GM18526 (cell line): Measurements from ENCODE around the gene RNF175.

ENCODE experiments used
- POLR2A ChIP-seq: IDR thresholded peaks from 3 replicates; pipeline ENCODE4 v1.6.1; 2011; ENCODE audit not compliant: insufficient read length; ENCODE audit errors: extremely low read depth

RNF175 gene

DNA sequence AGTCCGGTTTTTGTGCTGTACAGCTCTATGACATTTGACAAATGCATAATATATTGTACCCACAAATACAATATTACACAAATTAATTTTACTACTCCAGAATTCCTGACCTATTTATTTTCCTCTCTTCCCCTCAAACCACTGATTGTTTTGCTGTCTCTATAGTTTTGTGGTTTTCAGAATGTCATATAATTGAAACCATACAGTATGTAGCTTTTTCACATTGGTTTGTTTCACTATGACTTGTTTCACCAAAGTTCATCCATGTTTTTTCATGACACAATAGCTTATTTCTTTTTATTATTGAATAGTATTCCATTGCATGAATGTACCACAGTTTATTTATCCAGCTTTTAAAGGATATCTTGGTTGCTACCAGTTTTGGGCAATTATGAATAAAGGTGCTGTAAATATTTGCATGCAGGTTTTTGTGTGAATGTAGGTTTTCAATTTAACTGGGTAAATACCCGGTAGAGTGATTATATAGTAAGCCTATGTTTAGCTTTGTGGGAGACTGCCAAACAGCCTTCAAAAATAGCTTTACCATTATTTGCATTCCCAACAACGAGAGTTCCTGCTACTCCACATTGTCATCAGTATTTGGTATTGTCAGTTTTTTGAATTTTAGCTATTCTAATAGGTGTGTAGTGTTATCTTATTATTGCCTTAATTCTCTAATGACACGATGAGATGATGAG lies 25.9 kb downstream of the RNF175 start:
- no peak for TF ChIP-seq POLR2A

DNA sequence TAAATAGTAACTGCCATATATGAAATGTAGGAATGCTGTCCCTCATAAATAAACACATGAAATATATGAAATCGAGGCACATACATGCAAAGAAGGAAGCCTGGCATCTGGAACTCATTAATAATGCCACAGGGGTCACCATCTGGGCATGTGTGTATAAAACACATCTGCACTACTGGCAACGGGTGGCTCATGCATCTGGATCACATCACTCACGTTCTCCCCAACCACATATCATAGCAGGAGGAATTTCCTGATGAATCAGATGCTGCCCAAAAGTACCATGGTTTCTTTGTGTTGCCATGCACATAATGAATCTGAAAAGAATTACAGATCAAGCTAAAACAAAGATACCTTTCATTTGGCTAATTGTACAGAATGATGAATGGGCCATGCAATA lies 28.6 kb downstream of the RNF175 start:
- no peak for TF ChIP-seq POLR2A

DNA sequence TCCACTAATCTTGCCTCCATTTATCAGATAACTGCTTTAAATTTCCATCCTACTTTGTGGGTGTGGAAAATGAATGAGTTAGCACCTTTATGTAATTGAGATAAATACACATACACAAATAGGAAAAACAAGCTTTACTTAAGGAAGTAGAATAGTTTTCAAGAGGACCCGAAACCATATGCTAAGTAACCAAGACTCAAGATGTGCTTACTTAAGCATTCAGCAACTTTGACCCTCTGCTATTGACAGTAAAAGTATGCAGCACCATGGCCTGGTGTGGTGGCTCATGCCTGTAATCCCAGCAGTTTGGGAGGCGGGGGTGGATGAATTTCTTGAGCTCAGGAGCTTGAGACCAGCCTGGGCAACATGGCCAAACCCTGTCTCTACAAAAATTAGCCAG lies 29.9 kb downstream of the RNF175 start:
- no peak for TF ChIP-seq POLR2A

DNA sequence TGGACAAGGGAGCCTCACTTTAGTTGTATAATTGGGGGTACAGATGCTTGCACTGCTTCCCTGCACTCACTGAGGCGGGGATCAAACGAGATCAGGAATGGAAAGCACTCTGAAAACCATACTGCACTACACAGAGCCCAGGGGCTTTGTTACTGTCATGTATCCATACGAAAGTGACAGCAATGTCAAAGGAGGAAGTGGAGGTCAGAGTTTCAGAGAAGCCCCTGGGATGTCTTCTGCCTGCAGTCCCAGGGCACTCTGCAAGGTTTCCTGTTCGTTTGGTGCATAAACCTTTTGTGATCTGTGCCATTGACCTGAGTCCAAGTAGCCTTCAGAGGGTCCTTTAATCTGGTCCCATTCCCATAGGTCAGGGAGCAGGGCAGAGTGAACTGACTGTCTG lies 31.2 kb downstream of the RNF175 start:
- no peak for TF ChIP-seq POLR2A

DNA sequence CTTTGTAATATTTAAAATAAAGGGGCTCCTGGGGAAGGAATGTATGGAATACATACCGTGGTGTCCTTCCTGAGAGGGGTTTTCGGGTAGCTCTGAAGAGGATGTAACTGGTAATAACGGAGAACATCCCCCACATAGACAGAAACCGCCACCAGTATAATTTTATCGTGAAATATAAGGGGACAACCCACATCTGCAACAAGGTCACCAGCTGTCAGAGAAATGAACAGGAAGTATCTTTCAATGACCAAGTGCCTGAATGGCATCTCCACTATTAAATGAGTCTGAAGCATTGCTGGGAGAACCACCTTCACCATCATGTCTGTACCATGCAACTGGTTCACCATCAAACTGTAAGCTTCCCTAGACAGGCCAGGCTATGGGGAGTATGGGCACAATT lies 31.7 kb downstream of the RNF175 start:
- TF ChIP-seq POLR2A = no peak

DNA sequence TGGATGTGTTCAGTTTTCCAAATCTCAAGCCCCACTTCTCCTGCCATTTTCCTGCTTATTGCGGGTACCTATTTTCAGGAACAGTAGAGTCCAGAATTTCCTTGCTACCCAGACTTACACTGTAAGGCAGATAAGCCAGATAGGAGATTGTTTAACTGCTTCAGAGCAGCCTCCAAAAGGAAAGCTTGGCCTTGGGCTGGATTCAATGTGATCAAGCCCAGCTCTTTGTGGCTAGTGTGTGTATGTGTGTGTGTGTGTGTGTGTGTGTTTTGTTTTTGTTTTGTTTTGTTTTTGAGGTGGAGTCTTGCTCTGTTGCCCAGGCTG lies 34.0 kb downstream of the RNF175 start:
- TF ChIP-seq POLR2A = no peak

DNA sequence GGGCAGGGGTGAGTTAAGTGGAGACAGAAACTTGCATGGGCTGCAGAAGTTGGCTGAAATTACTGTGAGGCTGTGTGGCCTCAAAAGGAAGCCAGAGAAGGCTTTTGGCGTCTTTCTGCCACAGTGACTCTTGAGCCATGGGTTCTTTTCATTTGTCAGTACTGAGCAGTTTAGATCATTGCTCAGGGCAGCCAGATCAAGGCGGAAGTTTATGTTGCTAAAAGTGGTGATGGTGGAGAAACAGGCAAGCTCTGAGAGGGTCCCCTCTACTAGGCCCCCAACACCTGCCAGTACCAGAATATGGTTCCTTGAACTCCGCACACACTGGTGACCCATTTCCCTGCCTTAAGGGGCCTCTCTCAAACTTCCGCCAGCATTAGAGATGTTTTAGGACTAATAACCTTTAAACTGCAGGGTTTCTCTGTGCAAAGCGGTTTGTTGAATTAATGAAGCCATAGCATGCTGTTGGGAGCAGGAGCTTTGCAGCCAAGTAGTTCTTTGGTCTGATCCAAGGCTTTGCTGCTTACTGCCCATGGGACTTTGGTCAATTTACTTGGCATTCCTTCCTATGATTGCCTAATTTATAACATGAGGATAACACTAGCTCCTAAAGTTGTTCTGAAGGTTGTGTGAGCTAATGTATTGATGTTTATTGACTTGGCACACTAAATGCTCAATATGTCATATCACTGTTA lies 34.5 kb downstream of the RNF175 start:
- TF ChIP-seq POLR2A = no peak

DNA sequence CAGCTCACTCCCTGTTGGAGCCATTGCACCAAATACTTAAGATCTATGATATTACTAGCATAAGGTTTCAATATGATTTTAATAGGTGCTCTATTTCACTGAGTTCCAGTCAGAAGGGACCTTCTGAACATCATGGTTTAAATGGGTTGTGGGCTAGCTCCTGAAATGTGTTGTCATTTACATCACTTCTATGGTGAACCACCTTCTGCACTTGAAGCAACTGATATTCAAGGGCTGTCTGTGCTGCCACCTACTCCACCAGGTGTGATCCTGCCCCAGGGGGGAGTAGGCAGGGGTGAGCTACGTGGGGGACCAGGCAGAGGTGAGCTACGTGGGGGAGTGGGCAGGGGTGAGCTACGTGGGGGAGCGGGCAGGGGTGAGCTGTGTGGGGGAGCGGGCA lies 35.2 kb downstream of the RNF175 start:
- TF ChIP-seq POLR2A = no peak

DNA sequence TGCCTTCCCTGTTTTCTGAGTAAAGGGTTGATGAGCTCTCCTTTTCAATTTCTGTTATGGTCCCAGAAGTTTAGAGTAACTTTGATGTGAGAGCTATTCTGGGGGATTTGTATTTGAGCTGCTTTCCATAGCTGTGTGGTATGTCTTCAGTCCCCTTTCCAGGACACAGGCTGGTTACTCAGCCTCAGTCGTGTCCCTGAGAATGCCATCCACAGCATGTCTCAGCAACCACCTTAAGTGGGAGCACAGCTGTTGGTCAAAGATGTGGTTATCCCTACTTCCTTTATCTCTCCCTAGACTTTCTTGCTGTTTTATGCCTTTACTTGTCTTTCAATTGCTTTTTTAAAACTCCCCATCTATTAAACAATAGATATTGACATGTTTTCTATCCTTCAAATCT lies 37.8 kb downstream of the RNF175 start:
- no peak for TF ChIP-seq POLR2A

DNA sequence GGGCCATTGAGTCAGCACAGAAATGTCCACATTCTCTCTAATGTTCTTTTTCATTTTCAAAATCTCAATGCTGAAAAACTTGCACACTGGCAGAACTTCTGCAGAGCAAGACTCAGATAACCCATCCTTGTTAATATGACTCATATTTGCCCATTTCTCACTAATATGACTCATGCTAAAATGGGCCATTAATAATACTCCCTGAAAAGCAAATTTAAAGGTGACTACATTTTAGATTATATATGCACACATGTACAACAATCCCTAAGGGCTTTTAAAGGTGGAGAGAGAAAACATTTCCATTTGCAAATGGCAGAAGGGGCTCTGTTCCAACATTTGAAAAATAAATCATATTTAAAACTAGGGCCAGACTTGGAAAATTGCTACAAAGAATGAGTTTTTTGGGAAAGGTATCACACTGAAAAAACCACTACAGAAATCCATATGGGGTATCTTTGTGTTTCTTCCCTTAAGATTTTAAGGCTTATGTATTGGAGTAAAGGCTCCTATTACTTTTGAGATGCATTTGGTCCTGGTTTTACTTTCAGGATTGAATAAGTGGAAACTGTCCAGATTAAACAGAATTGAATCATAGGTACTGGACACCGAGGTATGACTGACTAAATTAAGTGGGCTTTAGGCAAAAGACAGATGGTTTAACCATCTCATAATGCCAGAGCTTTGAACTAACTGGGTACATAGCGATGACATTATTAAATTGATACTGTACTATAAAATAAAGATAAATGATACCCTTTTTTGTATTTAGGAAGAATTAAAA lies 45.8 kb downstream of the RNF175 start:
- no peak for TF ChIP-seq POLR2A

DNA sequence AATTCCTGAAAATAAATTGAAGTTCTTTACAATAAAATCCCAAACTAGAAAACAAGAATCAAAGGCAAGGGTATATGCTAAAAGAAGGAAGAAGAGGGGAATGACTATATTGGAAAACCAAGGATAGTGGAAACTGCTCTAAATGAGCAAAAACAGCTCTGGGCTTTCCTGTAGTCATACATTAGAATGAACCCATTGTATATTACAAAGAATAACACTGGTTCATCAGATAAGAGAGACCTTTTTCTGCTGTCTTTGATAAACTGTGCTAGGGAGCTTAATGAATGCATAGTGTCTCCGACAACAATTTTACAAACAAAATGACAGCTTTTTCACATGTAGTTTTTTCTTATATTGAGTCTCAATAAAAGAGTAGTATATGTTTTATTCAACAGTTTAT lies 49.1 kb downstream of the RNF175 start:
- no peak for TF ChIP-seq POLR2A

DNA sequence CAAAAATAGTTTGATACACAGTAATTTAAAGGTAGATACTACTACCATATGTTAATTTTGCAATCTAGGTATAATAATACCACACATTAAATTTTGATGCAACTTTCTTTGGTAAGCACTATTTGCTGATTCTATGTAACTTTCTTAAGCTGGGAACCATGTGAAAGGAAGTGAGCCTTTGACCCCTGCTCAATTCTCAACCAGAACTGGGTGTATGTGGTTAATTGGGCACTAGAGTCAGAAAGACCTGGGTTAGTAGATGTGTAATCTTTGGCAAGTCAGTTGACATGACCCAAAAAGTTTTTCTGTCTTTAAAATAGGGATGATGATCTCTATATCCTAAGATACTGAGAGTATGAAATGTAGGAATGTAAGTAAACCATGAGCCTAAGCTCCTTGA lies 53.3 kb downstream of the RNF175 start:
- no peak for TF ChIP-seq POLR2A

DNA sequence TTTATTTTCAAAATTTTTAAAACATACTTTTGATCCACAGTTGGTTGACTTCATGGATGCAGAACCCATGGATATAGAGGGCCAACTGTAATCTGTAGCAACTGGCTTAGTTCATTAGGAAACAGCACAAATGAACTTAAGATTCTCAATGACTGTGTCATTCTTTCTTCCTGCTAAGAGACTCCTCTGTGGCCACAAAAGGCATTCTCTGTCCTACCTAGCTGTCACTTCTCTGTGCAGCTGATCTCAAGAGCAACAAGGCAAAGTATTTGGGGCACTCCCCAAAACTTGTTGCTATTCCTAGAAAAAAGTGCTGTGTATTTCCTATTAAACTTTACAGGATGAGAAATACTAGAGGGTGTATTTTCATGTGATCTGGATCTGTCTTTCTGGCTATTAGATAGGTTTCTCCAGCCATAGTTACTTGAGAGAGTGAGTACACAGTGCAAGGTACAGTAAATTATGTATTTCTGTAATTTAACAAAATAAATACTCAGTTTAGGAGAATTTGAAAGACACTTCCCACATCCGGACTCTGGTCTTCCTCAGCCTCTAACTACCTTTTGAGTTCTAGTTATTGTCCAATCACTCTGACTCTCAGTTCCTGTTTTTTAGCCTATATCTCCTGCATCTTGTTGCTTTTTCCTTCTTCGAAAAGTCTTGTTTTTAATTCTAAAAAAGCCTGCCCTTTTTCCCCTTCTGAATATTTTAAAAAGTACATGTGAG lies 53.9 kb downstream of the RNF175 start:
- no peak for TF ChIP-seq POLR2A

DNA sequence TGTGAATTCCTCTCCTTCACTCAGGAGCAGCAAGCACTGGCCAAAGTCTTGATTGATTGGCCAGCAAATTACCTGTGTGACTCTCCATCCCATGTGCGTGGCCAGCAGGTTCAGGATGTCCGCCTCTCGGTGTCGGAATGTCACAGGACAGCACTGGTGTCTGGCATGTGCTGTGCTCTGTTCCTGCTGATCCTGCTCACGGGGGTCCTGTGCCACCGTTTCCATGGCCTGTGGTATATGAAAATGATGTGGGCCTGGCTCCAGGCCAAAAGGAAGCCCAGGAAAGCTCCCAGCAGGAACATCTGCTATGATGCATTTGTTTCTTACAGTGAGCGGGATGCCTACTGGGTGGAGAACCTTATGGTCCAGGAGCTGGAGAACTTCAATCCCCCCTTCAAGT lies 55.3 kb downstream of the RNF175 start:
- no peak for TF ChIP-seq POLR2A

DNA sequence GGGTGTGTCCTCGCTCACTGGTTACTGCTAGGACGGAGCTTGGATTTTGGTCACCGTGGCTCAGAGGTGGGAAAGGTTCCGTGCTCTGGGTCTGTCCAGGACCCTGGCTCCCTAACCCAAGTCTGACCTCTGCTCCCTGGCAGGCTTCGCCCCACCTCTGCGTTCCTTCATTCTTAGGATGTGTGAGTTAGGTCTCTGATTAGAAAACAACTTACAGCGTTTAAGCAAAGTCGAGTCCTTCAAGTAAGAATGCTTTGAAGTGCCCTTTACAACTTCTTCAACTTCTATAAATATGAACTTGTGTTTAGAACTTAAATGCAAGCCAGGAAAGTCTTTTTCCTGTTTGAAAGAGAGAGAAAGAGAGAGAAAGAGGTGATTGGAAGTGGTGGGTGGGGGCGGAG lies 74.9 kb downstream of the RNF175 start:
- no peak for TF ChIP-seq POLR2A
